Hepatocyte (in vitro differentiated cells): ENCODE data around the gene ADAM12.

Experiments
- CTCF ChIP-seq: fragments of 200-600 bp; sonication (generic); IDR thresholded peaks from 2 replicates; pipeline ENCODE4 v1.5.1; 2016; ENCODE audit warnings: antibody characterized with exemption, mild to moderate bottlenecking; ENCODE audit not compliant: poor library complexity
- EZH2phosphoT487 ChIP-seq: fragments of 200-600 bp; sonication (generic); IDR thresholded peaks from one replicate; pipeline ENCODE4 v1.6.1; 2018; ENCODE audit warnings: antibody characterized with exemption, mild to moderate bottlenecking, low read depth, moderate library complexity; ENCODE audit not compliant: unreplicated experiment, severe bottlenecking

- TF ChIP-seq CTCF, result no peak
- TF ChIP-seq EZH2phosphoT487, result no peak
Observed at GRCh38 chr10:126054191-126054590, 334.1 kb downstream of the ADAM12 start.
